HG03460 (cell line): ENCODE results near the gene RPTOR.

ENCODE experiments used
- ATAC-seq: cut with Tn5 transposase; IDR thresholded peaks from one replicate; pipeline ENCODE4 v1.9.1; 2021; ENCODE audit not compliant: unreplicated experiment

RPTOR gene

GRCh38 chr17:80984749-80985148 is 440.1 kb downstream of the RPTOR start:
- no peak for ATAC-seq

GRCh38 chr17:80986046-80986445 is 441.4 kb downstream of the RPTOR start:
- no peak for ATAC-seq

DNA sequence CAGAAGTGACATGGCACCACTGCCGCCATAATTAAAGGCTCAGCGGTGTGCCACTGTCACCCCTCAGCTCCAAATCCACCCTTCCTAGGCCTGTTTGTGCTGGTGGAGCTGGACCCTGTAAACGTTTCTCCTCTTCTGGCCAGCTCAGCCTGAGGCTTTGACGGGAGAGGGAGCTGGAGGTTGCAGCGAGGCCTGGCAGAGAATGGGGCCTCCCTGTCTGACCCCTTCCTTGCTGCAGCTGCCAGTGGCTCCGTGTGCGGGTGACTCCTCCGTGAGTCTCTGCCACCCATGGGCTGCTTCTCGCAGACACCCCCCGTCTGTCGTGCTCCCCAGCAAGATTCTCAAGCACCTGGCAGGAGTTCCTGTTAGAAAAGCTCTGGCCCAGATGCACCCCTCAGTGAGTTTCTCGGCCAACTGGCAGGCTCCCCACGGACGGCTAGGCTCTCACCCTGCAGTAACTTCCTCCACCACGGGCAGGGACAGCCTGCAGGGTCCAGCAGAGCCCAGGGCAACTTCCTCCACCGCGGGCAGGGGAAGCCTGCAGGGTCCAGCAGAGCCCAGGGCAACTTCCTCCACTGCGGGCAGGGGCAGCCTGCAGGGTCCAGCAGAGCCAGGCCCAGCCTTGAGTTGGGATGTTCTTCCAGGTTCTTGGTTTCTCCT is 442.3 kb downstream of the RPTOR start:
- ATAC-seq, result no peak

GRCh38 chr17:80987941-80988461 is 443.4 kb downstream of the RPTOR start:
- ATAC-seq, result no peak

GRCh38 chr17:80989586-80989913 is 444.9 kb downstream of the RPTOR start:
- ATAC-seq, result no peak

- ATAC-seq, result no peak
These were observed 446.4 kb downstream of the RPTOR start for GRCh38 chr17:80990921-80991644.

DNA sequence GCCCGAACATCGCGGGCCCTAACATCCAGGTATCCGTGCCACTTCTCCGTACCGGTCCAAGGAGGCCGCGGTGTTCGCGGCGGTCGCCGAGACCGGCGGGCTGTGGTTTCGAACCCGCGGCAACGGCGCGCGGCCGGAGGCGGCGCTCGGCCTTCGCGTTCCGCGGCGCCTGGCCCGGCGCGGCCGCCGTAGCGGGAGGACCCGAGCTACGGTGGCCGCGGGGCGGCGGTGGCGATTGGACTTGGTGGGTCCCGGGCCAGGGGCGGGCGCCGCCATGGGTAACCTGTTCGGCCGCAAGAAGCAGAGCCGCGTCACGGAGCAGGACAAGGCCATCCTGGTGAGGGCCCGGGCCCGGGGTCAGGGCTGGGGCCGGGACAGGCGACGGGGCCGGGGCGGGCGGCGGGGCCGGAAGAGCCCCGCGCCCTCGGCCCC is 447.0 kb downstream of the RPTOR start, which contains the start of gene CHMP6:
TSS of gene CHMP6 (plus strand) at position 197 of the 432 bp plus-strand sequence. CDS start at position 275, 78 bp downstream.
- ATAC-seq, result no peak

DNA sequence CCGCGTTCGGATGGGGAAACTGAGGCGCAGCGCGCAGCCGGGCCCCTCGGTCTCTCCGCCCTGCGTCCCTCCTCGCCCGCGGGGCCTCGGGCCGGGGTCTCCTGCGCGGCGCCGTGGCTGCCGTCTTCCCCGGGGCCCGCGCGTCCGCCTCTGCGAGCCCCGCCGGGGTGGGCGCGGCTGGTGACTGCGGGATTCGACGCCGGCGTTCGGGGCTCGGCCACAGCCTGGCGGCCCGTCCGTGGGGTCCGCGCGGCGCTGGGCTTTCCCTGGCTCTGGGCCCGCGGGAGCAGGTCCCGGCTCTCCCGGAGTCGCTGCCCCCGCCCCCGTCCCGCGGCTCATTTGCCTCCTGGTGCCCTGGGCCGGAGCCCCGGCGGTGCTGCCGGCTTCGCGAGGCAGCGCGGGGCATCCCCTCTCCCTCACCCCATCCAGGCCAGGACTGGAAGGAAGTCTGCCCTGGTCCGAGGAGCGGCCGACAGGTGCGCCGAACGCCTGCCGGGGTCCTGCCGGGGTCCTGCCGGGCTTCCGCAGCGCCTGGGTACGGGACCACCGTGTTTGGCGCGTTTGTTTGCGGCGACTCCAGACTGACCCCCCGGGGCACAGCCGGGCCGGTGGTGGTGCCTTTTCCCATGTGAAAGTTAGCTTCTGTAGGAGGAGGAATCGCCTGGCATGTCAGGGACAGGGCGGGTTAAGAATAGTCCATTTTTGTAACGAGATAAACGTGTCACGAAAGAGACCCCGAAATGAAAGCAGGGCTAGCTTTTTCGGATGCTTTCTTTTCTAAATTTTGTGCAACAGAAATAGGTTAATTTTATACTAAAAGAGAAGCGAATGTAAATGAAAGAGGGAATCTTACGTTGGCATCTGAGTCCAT is 447.7 kb downstream of the RPTOR start:
- ATAC-seq, result no peak

DNA sequence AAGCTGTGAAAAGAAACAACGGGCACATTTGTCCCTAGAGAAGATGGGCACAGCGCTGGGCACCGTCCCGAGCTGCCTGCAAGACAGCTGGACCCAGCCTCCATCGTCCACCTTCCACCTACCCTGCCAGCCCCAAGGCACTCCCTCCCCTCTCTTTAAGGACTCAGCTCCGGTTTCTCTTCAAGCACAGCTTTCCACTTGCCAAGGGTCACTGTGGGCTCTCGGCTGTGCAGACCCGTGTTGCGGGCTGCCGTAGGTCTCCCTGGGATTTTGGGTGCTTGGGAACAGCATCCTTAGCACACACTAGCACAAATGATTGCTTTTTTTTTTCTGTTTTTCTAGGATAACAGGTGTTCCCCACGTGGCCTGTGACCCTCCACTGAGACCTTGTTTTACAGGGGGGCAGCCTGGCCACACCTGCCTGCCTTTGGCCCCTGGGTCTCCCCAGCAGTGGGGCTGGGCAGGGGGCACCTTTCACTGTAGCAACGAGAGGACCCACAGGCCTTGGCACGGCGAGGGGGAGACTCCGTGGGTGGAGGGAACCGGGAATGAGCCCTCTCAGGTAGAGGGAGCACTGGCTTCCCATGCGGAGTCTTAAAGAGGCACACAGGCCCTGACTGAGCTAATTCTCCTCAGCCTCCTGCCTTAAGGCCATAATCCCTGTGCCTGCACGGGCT is 448.4 kb downstream of the RPTOR start:
- no peak for ATAC-seq

- ATAC-seq, result no peak
These were observed 450.5 kb downstream of the RPTOR start for GRCh38 chr17:80995131-80995530.

DNA sequence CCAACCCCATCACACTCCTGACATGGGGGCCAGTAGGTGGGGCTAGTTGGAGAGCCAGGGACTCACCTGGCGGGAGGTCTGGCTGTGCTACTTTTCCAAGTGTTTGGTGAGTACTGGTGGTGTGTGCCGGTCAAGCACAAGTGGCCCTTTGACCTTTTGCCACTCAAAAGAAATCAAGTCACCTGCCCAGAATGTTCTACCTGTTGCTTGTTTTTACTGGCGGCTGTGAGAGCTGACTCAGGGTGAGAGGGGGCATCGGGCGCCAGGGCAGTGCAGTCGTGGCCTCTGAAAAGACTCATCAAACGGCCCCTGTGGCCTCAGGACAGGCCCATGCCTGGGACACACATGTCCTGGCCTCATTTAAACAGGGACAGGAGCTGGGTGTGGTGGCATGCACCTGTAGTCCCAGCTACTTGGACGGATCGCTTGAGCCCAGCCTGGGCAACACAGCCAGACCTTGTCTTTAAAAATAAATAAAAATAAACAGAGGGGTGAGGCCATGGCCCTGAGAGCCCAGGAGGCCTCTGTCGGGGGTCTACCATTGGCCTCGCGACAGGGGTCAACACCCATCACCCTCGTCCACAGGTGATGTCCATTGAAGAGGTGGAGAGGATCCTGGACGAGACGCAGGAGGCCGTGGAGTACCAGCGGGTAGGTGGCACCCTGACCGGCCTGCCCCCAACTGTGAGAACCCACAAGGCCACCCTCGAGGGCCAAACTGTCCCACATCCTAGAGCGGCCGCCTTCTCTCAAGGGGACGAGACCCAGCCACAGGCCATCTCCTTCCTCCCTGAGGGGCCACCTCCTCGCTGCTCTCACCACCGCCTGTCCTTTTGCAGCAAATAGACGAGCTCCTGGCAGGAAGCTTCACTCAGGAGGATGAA is 452.0 kb downstream of the RPTOR start:
- no peak for ATAC-seq

DNA sequence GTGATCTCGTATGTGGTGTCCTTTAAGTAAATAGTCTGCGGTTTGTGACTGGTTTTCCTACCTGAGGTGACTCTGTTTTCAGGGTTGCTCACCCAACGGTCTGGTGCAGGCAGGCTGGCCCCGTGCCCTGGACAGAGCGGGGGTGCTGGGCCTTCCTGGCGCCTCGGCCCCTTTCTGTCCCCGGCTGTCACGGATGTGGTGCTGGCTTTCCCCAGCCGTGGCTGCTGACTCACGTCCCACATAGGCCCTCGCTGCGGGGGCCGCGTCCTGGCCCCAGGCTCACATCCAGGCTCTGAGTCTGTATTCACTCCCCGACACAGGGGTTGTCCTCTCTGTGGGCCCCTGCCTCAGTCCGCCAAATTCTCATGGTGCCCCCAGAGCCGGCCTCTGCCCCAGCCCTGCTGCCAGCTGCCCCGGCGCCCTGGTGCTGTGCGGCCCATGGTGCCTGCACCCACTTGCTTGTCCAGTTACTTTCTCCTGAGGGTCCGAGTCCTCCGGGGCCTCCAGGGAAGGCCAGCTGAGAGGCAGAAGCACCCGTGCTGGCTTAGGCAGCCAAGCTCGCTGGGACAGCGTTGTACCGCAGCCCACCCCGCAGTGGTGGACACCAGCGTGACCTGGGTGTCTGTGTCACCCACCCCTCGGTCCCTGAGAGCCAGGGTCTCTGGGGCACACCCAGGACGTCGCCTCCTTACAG is 452.9 kb downstream of the RPTOR start:
- no peak for ATAC-seq

GRCh38 chr17:80998118-80998747 is 453.6 kb downstream of the RPTOR start:
- ATAC-seq, result no peak

- ATAC-seq, result no peak
These were observed 454.3 kb downstream of the RPTOR start for GRCh38 chr17:80998748-80999535.

- ATAC-seq, result no peak
These were observed 455.1 kb downstream of the RPTOR start for GRCh38 chr17:80999536-81000333.

DNA sequence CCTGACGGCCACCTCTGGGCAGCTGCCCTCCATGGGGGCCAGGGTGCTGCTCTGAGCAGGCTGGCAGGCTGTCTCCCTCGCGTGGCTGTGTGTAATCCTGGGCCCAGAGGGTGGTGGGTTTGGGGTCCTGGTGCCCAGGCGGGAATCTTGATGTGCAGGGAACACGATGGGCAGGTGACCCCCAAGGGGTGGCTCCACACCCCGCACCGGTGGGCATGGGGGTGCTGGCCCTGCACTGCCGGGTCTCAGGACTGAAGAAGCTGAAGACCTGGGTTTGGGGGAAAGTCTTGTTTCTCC is 455.6 kb downstream of the RPTOR start:
- no peak for ATAC-seq

DNA sequence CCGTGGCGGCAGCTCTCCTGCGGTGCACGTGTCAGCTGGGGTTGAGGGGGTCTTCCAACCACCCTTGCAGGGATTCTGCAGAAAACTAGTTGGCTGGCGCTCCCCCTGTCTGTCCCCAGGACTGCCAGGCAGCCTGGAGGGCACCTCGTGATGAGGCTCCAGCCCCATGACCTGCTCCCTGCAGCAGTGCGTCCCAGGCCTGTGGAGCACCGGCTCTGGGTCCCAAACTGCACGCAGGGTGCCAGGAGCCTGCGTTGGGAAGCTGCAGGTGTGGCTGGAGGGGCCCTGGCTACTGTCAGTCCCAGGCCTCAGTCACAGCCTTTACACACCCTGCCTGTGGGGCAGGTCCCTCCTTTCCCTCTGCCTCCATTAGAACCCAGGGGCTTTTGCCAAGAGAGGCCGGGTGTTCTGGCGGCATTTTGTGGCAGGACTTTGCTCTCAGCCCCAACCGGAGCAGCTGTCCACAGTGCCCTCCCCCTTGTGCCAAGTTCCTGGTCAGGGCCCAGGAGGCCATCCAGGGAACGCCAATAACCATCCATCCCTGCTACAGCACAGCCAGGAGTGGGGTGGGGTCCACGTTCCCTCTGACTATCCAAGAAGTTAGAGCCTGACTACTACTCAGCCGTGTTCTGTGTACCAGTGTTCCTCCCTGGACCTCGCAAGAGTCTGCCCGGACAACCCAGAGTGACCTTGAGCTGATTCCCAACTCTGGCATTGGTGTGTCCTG is 456.2 kb downstream of the RPTOR start:
- no peak for ATAC-seq
